Activated naive CD4-positive, alpha-beta T cell treated with anti-CD3 and anti-CD28 coated beads, Interleukin-2, amount 50 U/mL, for 72 hours (primary cell): ENCODE results near the gene HLA-E. TPM values are rescaled to one million over a fixed set of nuclear protein-coding genes. Genes with fewer than 3 reads are reported as not detected.
"Not testable (repeated sequence)": the region's sequence is repeated elsewhere in the genome, so short reads cannot be mapped to it uniquely, and the experiment has no call there.

Source experiments
- ATAC-seq, 2 donors: fragments of 150-1000 bp; cut with Tn5 transposase; 2 replicates each; pipeline ENCODE4 v1.10.0; 2021; ENCODE audit warnings: mild to moderate bottlenecking in 2 of 2, moderate library complexity in 2 of 2
- DNase-seq, 2 donors: peaks; one replicate each; pipeline ENCODE4 v3.0.0; 2021 to 2022; ENCODE audit warnings: low spot score in 2 of 2
- H3K27ac Mint-ChIP-seq, 2 donors: one replicate each; pipeline ENCODE4 v1.8.0; 2022; ENCODE audit warnings: mild to moderate bottlenecking in 2 of 2, mixed read lengths in 2 of 2
- H3K36me3 Mint-ChIP-seq, 2 donors: one replicate each; pipeline ENCODE4 v1.8.0; 2022; ENCODE audit warnings: mixed read lengths in 2 of 2
- H3K9me3 Mint-ChIP-seq, 2 donors: one replicate each; pipeline ENCODE4 v1.8.0; 2022; ENCODE audit warnings: mixed read lengths in 2 of 2
- total RNA-seq, 2 donors: library from RNA; stranded (reverse); gene quantifications; one replicate each; pipeline ENCODE4 v1.2.3, GENCODE V29; 2022

HLA-E gene
- total RNA-seq, 2 donors from 2014 or later, result 493 to 574 TPM

GRCh38 chr6:30463651-30464618 lies 25.4 kb upstream of the HLA-E start:
- peak in 1 of 2 donors; percentile 52 for DNase-seq
- H3K36me3 Mint-ChIP-seq, result peaks cover 0 to 14% of the 10 kb centered on the region in 2 donors
- no peak overlapping the region for H3K27ac Mint-ChIP-seq
- ATAC-seq, result peak; percentile 54 to 68
- H3K9me3 Mint-ChIP-seq, result peaks cover 0 to 5% of the 10 kb centered on the region in 2 donors

DNA sequence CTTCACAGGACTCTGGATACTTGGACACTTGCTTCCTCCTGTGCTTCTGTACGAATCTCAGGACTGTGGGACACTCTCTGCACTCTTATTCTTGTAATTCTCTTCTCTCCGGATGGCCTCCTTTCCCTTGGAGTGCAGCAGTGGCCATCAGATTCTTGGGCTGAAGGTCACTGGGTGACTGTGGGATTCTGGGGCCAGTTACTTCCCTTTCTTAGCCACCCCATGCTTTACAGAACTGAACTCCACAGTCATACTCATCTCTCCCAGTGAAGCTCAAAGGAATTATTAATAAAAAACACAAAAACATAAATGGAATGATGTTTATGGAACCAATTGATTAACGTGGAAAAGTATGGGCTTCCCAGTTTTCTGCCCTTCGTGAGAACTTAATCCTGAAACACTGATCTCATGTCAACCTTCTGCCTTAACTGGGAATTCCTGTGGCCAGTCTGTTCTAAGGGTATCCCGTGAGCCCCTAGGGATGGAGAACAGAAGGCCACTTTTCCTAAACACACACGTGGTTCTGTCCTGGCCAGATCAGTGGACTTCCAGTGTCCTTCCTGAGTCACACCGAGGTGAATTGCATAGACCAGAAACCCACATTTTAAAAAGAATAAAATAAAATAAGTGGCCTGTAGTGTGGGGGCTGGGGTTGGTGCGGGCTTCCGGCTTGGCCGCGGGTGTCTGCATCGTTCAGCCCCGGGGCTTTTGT lies 23.6 kb upstream of the HLA-E start:
- Mint-ChIP-seq H3K36me3 (no peaks in the 10 kb centered on the region), H3K27ac (no peak overlapping the region), H3K9me3 (no peaks in the 10 kb centered on the region)
- ATAC-seq (no peak), DNase-seq (no peak)

DNA sequence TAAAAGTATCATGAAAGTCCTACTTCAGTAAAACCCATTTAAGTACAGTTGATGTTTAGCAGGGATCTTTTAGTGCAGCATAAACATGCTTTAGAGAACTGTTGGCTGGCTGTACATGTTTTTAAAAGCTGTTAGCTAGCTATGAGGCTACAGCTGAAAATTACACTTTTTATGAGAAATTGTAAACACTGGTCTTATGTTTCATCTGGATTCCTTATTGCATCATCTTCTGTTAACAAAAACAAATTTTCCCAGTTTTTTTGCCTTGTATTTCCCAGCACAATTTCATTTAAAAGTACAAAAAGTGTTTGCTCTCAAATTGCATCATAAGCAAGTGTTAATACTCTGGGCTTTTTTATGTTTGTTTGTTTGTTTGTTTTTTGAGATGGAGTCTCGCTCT lies 18.3 kb upstream of the HLA-E start:
- ATAC-seq (no peak), DNase-seq (no peak)
- no peak overlapping the region for H3K27ac Mint-ChIP-seq
- peaks cover 0 to 6% of the 10 kb centered on the region in 2 donors for H3K36me3 Mint-ChIP-seq
- H3K9me3 Mint-ChIP-seq, result no peaks in the 10 kb centered on the region

GRCh38 chr6:30475116-30475515 lies 14.2 kb upstream of the HLA-E start:
- not testable (repeated sequence) for H3K9me3 Mint-ChIP-seq, H3K36me3 Mint-ChIP-seq, DNase-seq, H3K27ac Mint-ChIP-seq, ATAC-seq

GRCh38 chr6:30480536-30481156 lies 8.7 kb upstream of the HLA-E start:
- Mint-ChIP-seq H3K9me3 (no peaks in the 10 kb centered on the region), H3K36me3 (no peaks in the 10 kb centered on the region), H3K27ac (no peak overlapping the region)
- ATAC-seq (peak; percentile 32 to 89), DNase-seq (peak in 1 of 2 donors; percentile 83)

DNA sequence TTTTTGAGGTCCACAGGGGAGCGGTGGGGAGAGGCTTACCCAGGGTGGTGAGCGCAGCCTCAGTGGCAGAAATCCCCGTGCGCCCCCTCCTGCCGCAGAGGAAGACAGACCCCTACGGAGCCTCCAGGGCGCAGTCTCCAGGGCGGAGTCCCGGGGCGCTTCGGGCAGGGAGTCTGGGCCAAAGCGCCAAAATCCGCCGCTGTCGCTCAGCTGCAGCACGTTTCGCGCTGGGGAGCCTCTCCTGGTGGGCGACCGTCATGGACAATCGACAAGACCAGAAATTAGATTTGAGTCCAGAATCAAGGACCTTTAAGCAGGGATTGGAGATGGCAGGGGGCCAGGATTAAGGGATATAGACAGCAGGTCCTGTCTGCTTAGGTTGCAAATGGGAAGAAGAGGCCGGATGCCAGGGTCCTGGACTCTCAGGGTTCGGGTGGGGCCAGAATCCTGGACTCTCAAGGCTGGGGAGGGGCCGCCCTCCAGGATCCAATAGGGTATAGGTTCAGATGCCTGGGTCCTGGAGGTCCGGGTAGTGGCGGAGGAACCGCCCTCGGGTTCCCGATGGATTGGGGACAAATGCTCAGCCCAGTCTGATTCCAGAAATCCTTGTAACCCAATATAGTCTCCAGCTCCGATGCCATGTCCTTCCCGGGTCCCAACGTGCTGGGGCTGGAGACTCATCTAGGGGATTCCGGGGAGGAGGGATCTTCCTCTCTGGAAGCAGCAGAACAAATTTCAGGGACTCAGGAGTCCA lies 7.9 kb upstream of the HLA-E start:
- peak overlapping the region in 1 of 2 donors; percentile 25 for H3K27ac Mint-ChIP-seq
- no peaks in the 10 kb centered on the region for H3K9me3 Mint-ChIP-seq
- no peaks in the 10 kb centered on the region for H3K36me3 Mint-ChIP-seq
- ATAC-seq, result peak in 1 of 2 donors; percentile 32
- no peak for DNase-seq

DNA sequence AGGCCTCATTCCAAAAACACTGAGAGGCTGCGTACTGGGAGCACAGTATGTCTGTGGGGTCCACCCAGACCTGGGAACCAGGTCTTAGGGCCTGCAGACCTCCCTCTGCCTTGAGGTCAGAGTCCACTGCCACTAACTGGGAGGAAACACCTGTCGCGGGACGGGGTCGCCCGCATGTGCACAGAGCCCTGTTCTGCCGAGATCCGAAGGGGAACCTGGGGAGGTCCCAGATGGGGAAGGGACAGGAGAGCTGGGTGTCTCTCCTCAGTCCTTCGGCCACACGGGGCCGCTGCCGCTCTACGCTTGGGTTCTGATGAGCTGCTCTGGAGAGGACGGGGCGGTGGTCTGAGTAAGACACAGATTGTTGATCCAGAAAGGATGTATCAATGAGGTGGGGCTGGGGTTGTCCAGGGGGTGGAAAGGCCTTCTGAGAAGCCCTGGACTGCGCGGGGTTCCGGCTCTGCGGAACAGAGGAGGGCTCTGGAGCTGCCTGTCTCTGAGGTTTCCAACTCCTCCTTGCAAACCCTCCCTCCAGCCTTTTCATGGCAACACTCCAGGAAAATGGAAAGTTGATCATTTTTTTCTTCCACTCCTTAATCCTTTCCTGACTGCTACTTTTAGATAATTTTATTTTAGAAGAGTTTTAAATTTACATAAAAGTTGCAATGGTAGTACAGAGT lies 7.2 kb upstream of the HLA-E start:
- DNase-seq (peak; percentile 79 to 86), ATAC-seq (peak; percentile 88 to 98)
- not testable (repeated sequence) for H3K27ac Mint-ChIP-seq, H3K36me3 Mint-ChIP-seq, H3K9me3 Mint-ChIP-seq

DNA sequence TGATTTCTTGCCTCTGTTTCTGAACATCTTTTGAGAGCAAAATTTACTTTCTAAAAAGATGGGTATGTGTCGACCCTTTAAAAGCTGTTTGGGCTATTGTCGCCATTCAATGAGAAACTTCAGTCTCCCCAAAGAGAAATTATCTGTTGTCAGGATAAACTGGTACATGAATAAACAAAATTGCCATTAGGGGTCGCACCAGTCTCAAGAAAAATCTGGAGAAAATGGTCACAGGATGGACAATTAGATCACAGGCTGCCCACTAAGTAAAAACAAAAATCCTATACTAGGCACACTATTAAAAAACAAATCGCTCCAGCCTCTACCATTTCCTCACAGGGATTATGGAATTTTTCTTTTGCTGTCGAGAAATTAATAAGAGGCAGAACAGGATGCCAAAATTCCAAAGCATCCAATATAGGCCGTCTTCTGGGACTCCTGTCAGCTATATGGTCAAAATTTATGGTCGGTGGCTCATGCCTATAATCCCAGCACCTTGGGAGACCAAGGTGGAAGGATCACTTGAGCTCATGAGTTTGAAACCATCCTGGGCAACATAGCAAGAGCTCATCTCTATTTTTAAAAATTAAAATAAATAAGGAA lies 5.5 kb upstream of the HLA-E start:
- Mint-ChIP-seq H3K9me3 (no peaks in the 10 kb centered on the region), H3K27ac (no peak overlapping the region), H3K36me3 (peaks cover 0 to under 1% of the 10 kb centered on the region in 2 donors)
- ATAC-seq, result no peak
- DNase-seq, result no peak

- no peak for DNase-seq
- Mint-ChIP-seq H3K27ac (no peak overlapping the region), H3K36me3 (peaks cover 12 to 13% of the 10 kb centered on the region in 2 donors), H3K9me3 (no peaks in the 10 kb centered on the region)
- no peak for ATAC-seq
These were observed 4.1 kb upstream of the HLA-E start for GRCh38 chr6:30485236-30485635.

- ATAC-seq (no peak), DNase-seq (no peak)
- no peaks in the 10 kb centered on the region for H3K9me3 Mint-ChIP-seq
- H3K27ac Mint-ChIP-seq, result peak overlapping the region; percentile 45 to 79
- peaks cover 39 to 40% of the 10 kb centered on the region in 2 donors for H3K36me3 Mint-ChIP-seq
These were observed 1.4 kb upstream of the HLA-E start for GRCh38 chr6:30487926-30488325.

DNA sequence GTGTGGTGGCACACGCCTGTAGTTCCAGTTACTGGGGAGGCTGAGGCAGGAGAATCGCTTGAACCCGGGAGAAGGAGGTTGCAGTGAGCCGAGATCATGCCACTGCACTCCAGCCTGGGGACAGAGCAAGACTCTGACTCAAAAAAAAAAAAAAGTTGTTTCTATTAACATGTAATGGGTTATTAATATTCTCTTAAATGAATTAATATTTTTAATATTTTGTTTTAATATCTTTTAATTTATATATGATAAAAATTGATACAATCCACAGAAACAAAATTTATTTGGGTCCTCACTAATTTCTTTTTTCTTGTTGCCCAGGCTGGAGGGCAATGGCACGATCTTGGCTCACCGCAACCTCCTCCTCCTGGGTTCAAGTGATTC lies 620 bp upstream of the HLA-E start:
- DNase-seq, H3K9me3 Mint-ChIP-seq, ATAC-seq: not testable (repeated sequence)
- H3K27ac Mint-ChIP-seq, result peak overlapping the region; percentile 99 to 100
- peaks cover 44 to 47% of the 10 kb centered on the region in 2 donors for H3K36me3 Mint-ChIP-seq

DNA sequence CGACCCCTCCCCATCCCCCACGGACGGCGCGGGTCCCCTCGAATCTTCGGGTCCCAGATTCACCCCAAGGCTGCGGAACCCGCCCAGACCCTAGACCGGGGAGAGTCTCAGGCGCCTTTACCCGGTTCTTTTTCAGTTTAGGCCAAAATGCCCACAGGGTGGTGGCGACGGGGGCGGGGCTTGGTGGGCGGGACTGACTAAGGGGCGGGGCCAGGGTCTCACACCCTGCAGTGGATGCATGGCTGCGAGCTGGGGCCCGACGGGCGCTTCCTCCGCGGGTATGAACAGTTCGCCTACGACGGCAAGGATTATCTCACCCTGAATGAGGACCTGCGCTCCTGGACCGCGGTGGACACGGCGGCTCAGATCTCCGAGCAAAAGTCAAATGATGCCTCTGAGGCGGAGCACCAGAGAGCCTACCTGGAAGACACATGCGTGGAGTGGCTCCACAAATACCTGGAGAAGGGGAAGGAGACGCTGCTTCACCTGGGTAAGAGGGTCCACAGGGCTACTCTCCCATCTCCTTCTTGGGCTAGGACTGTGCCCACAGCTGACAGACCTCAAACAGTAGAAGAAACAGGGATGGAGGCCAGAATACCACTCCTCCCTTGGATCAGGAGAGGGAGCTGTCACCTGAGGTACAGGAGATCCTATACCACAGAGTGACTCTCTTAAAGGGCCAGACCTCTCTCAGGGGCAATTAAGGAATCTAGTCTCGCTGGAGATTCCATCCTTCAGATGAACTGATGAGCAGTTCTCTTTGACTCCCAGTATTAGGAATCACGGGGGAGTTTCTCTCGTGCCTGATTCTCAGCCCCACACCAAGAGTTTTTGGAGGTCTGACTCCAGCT lies 942 bp downstream of the HLA-E start:
- Mint-ChIP-seq H3K36me3 (peaks cover 54 to 55% of the 10 kb centered on the region in 2 donors), H3K9me3 (no peaks in the 10 kb centered on the region), H3K27ac (peak overlapping the region; percentile 99 to 100)
- DNase-seq (peak; percentile 74 to 78), ATAC-seq (peak; percentile 41 to 50)

GRCh38 chr6:30491291-30491953 lies 2.1 kb downstream of the HLA-E start:
- H3K9me3 Mint-ChIP-seq, ATAC-seq, DNase-seq: not testable (repeated sequence)
- Mint-ChIP-seq H3K36me3 (peaks cover 54 to 55% of the 10 kb centered on the region in 2 donors), H3K27ac (peak overlapping the region; percentile 99 to 100)
